HepG2 (cell line): ENCODE data around the gene PRRT1. TPM values are rescaled to one million over a fixed set of nuclear protein-coding genes. Genes with fewer than 3 reads are reported as not detected.

Experiments
- CAMTA2 ChIP-seq: sonication (generic); formaldehyde crosslinking; IDR thresholded peaks from 2 replicates; pipeline ENCODE4 v1.4.0; 2020; ENCODE audit warnings: mild to moderate bottlenecking, missing genetic modification reagents, borderline replicate concordance
- CCDC6 ChIP-seq: sonication (generic); formaldehyde crosslinking; IDR thresholded peaks from 2 replicates; pipeline ENCODE4 v1.8.1; 2022; ENCODE audit warnings: mild to moderate bottlenecking, missing genetic modification reagents, moderate library complexity
- CTCF ChIP-seq: sonication (generic); formaldehyde crosslinking; IDR thresholded peaks from 2 replicates; pipeline ENCODE4 v1.5.0; 2020; ENCODE audit warnings: mild to moderate bottlenecking, missing genetic modification reagents, moderate library complexity
- EP300 ChIP-seq, 3 experiments: sonication (generic) in 1 of 3; formaldehyde crosslinking in 1 of 3; IDR thresholded peaks; 2 replicates each; pipeline versions ENCODE4 v1.5.1 to v1.6.1; 2011 to 2020; ENCODE audit warnings: low read depth in 2 of 3, low read length in 2 of 3, borderline replicate concordance in 1 of 3, improper control_type of control experiment in 1 of 3, mild to moderate bottlenecking in 1 of 3, missing genetic modification reagents in 1 of 3, moderate library complexity in 1 of 3
- HINFP ChIP-seq: sonication (generic); formaldehyde crosslinking; IDR thresholded peaks from 2 replicates; pipeline ENCODE4 v1.4.0; 2020; ENCODE audit warnings: low read depth, mild to moderate bottlenecking, missing genetic modification reagents
- HMGXB4 ChIP-seq, 2 experiments: sonication (generic) in 1 of 2; formaldehyde crosslinking in 1 of 2; IDR thresholded peaks; 2 replicates each; pipeline versions ENCODE4 v1.4.0 to v1.6.1; 2018 to 2020; ENCODE audit warnings: missing genetic modification reagents in 2 of 2, borderline replicate concordance in 1 of 2, low read depth in 1 of 2, mild to moderate bottlenecking in 1 of 2, missing biosample characterization in 1 of 2
- IRX3 ChIP-seq: sonication (generic); formaldehyde crosslinking; IDR thresholded peaks from 2 replicates; pipeline ENCODE4 v1.8.1; 2023; ENCODE audit warnings: mild to moderate bottlenecking, low read depth, missing genetic modification reagents, borderline replicate concordance
- MIXL1 ChIP-seq: IDR thresholded peaks from 2 replicates; pipeline ENCODE4 v1.6.1; 2016
- RFX5 ChIP-seq: IDR thresholded peaks from 2 replicates; pipeline ENCODE4 v1.6.1; 2011; ENCODE audit warnings: low read depth, low read length, improper control_type of control experiment
- SAP130 ChIP-seq: IDR thresholded peaks from 2 replicates; pipeline ENCODE4 v1.6.1; 2016; ENCODE audit warnings: low read depth
- SKI ChIP-seq: fragments of 450-650 bp; IDR thresholded peaks from one replicate; pipeline ENCODE4 v1.6.1; 2018; ENCODE audit warnings: mild to moderate bottlenecking; ENCODE audit not compliant: partially characterized antibody
- ZKSCAN5 ChIP-seq: sonication (generic); formaldehyde crosslinking; IDR thresholded peaks from 2 replicates; pipeline ENCODE4 v1.5.1; 2020; ENCODE audit warnings: mild to moderate bottlenecking, missing genetic modification reagents
- ZNF512B ChIP-seq: sonication (generic); formaldehyde crosslinking; IDR thresholded peaks from 2 replicates; pipeline ENCODE4 v1.5.1; 2020; ENCODE audit warnings: missing genetic modification reagents, mild to moderate bottlenecking, borderline replicate concordance
- ZNF609 ChIP-seq: sonication (generic); formaldehyde crosslinking; IDR thresholded peaks from 2 replicates; pipeline ENCODE4 v1.4.0; 2020; ENCODE audit warnings: mild to moderate bottlenecking, missing genetic modification reagents, borderline replicate concordance
- ZNF747 ChIP-seq: sonication (generic); formaldehyde crosslinking; IDR thresholded peaks from 2 replicates; pipeline ENCODE4 v1.8.1; 2023; ENCODE audit warnings: missing genetic modification reagents, mild to moderate bottlenecking, borderline replicate concordance
- polyA plus RNA-seq, 8 experiments: library from polyadenylated mRNA; depleted of rRNA in 3 of 8; stranded (reverse) in 7 of 8; unstranded in 1 of 8; fragments of >200 nt; fragmentation: Illumina TruSeq in 4 of 8; extraction: Trizol in 4 of 8; gene quantifications; 2 replicates each; pipeline versions ENCODE4 v1.2.1 to v1.2.3, GENCODE V29; 2011 to 2016; ENCODE audit warnings: low read depth in 4 of 8, missing spikeins in 1 of 8, mixed read lengths in 1 of 8; ENCODE audit not compliant: insufficient read depth in 1 of 8
- total RNA-seq, 5 experiments: library from RNA; depleted of rRNA; stranded (reverse); fragments of >200 nt; fragmentation: Illumina TruSeq; extraction: Trizol; gene quantifications; 2 replicates each; pipeline ENCODE4 v1.2.3, GENCODE V29; 2016; ENCODE audit warnings: low read depth in 1 of 5

Gene PRRT1
- total and polyA plus RNA-seq, 2 of the 13 experiments (the other 11 are each of a cell fraction or from before 2014, with no cell fraction given): 0.64 to 1.4 TPM

GRCh38 chr6:32195652-32195901 lies 43.8 kb upstream of the PRRT1 start (continued):
- TF ChIP-seq CTCF (CRISPR knock-in tag) (peak; percentile 69), ZNF747 (0 out of 2 replicates have a peak, but pooled peaks have one; percentile 7), EP300 (IDR thresholded peaks at IDR 0.05; ENCODE audit: low read depth in 2 of 2, low read length in 2 of 2) (peak; percentile 32 to 60; a peak in 1 of 4 replicates), EP300 (CRISPR knock-in tag; IDR thresholded peaks at IDR 0.05; ENCODE audit: borderline replicate concordance) (no peak), HMGXB4 (CRISPR knock-in tag; IDR thresholded peaks at IDR 0.05; ENCODE audit: borderline replicate concordance in 1 of 2, low read depth in 1 of 2) (peak; percentile 71 to 79; a peak in 3 of 4 replicates), RFX5 (peak; percentile 11; the same call in 1 of the 2 replicates), CAMTA2 (CRISPR knock-in tag) (no peak), ZKSCAN5 (CRISPR knock-in tag) (peak; percentile 72), SAP130 (CRISPR knock-in tag) (peak; percentile 94), IRX3 (CRISPR knock-in tag) (no peak), HINFP (CRISPR knock-in tag) (peak; percentile 99), MIXL1 (CRISPR knock-in tag) (0 out of 2 replicates have a peak, but pooled peaks have one; percentile 65), ZNF512B (0 out of 2 replicates have a peak, but pooled peaks have one; percentile 24), ZNF609 (CRISPR knock-in tag) (peak; percentile 9; the same call in 1 of the 2 replicates), SKI (peak; percentile 69), CCDC6 (CRISPR knock-in tag) (peak; percentile 11; the same call in 1 of the 2 replicates)
